NOMO-1 treated with DMSO at 0.1 percent for 48 hours (cell line): ENCODE results near the gene ACTA2.

Experiments used
- DNase-seq: peaks from one replicate; lab custom pipeline; 2025; ENCODE audit not compliant: unreplicated experiment; lab: John Stamatoyannopoulos, UW

The ACTA2 gene

GRCh38 chr10:88920986-88921593 lies 31.5 kb downstream of the ACTA2 start:
- no peak for DNase-seq

GRCh38 chr10:88920198-88920597 lies 32.4 kb downstream of the ACTA2 start:
- DNase-seq, result no peak

- no peak for DNase-seq
Observed at GRCh38 chr10:88919041-88919440, 33.5 kb downstream of the ACTA2 start.

GRCh38 chr10:88918191-88918905 lies 34.2 kb downstream of the ACTA2 start:
- no peak for DNase-seq

GRCh38 chr10:88916986-88917385 lies 35.6 kb downstream of the ACTA2 start:
- no peak for DNase-seq

- no peak for DNase-seq
Observed at GRCh38 chr10:88916231-88916630, 36.3 kb downstream of the ACTA2 start.

- no peak for DNase-seq
Observed at GRCh38 chr10:88915781-88916180, 36.8 kb downstream of the ACTA2 start.

- no peak for DNase-seq
Observed at GRCh38 chr10:88913788-88914187, 38.8 kb downstream of the ACTA2 start.

- DNase-seq, result no peak
Observed at GRCh38 chr10:88913127-88913526, 39.4 kb downstream of the ACTA2 start.

GRCh38 chr10:88911851-88912250 lies 40.7 kb downstream of the ACTA2 start:
- DNase-seq, result no peak

- DNase-seq, result no peak
Observed at GRCh38 chr10:88911116-88911515, 41.5 kb downstream of the ACTA2 start.

GRCh38 chr10:88908194-88908593 lies 44.4 kb downstream of the ACTA2 start:
- no peak for DNase-seq

- no peak for DNase-seq
Observed at GRCh38 chr10:88906921-88907320, 45.7 kb downstream of the ACTA2 start.

GRCh38 chr10:88903715-88904114 lies 48.9 kb downstream of the ACTA2 start:
- no peak for DNase-seq

GRCh38 chr10:88901984-88902789 lies 50.4 kb downstream of the ACTA2 start:
- DNase-seq, result no peak

GRCh38 chr10:88901206-88901983 lies 51.2 kb downstream of the ACTA2 start:
- DNase-seq, result peak; percentile 95

GRCh38 chr10:88899886-88900285 lies 52.7 kb downstream of the ACTA2 start:
- no peak for DNase-seq

GRCh38 chr10:88898727-88899126 lies 53.8 kb downstream of the ACTA2 start:
- DNase-seq, result no peak

GRCh38 chr10:88896994-88897853 lies 55.3 kb downstream of the ACTA2 start:
- DNase-seq, result no peak

GRCh38 chr10:88896372-88896993 lies 56.1 kb downstream of the ACTA2 start:
- no peak for DNase-seq
